Progenitor cell of endocrine pancreas (in vitro differentiated cells): ENCODE results near the gene PCBP3. TPM values are rescaled to one million over a fixed set of nuclear protein-coding genes. Genes with fewer than 3 reads are reported as not detected.

Experiments
- DNase-seq: peaks from one replicate; pipeline ENCODE4 v3.0.0; 2021; ENCODE audit warnings: low spot score; ENCODE audit not compliant: unreplicated experiment
- H3K27ac Mint-ChIP-seq: 2 replicates; pipeline ENCODE4 v1.8.0; 2021; ENCODE audit warnings: mild to moderate bottlenecking, moderate library complexity, mixed read lengths
- H3K27me3 Mint-ChIP-seq: 2 replicates; pipeline ENCODE4 v1.8.0; 2021; ENCODE audit warnings: mixed read lengths
- H3K36me3 Mint-ChIP-seq: 2 replicates; pipeline ENCODE4 v1.8.0; 2022; ENCODE audit warnings: mixed read lengths; ENCODE audit not compliant: insufficient read depth
- H3K4me1 Mint-ChIP-seq: 2 replicates; pipeline ENCODE4 v1.8.0; 2021; ENCODE audit warnings: low read depth, mixed read lengths
- H3K4me3 Mint-ChIP-seq: 2 replicates; pipeline ENCODE4 v1.8.0; 2021; ENCODE audit warnings: low read depth, mild to moderate bottlenecking, moderate library complexity, mixed read lengths
- H3K9me3 Mint-ChIP-seq: 2 replicates; pipeline ENCODE4 v1.8.0; 2021; ENCODE audit warnings: low read depth, mixed read lengths
- CTCF ChIP-seq: fragments of 200-600 bp; sonication (generic); IDR thresholded peaks from one replicate; pipeline ENCODE4 v1.5.0; 2021; ENCODE audit warnings: antibody characterized with exemption, mild to moderate bottlenecking; ENCODE audit not compliant: unreplicated experiment
- total RNA-seq: library from RNA; stranded (reverse); gene quantifications from 2 replicates; pipeline ENCODE4 v1.2.1, GENCODE V29; 2021

Gene PCBP3
- total RNA-seq, 1 donor from 2014 or later = 3.7 TPM

- no peak for DNase-seq
- no peaks in the 10 kb centered on the region for H3K36me3 Mint-ChIP-seq
- H3K27ac Mint-ChIP-seq = no peak overlapping the region
- no peaks in the 10 kb centered on the region for H3K4me1 Mint-ChIP-seq
- no peaks in the 10 kb centered on the region for H3K9me3 Mint-ChIP-seq
- H3K4me3 Mint-ChIP-seq = no peak overlapping the region
- peaks cover 6% of the 10 kb centered on the region for H3K27me3 Mint-ChIP-seq
- TF ChIP-seq CTCF = no peak
Measured at GRCh38 chr21:45763074-45763473, 119.5 kb downstream of the PCBP3 start.

- H3K9me3 Mint-ChIP-seq = no peaks in the 10 kb centered on the region
- no peak for DNase-seq
- no peaks in the 10 kb centered on the region for H3K36me3 Mint-ChIP-seq
- no peaks in the 10 kb centered on the region for H3K4me1 Mint-ChIP-seq
- H3K27me3 Mint-ChIP-seq = peaks cover 6% of the 10 kb centered on the region
- no peak for TF ChIP-seq CTCF
- no peak overlapping the region for H3K4me3 Mint-ChIP-seq
- no peak overlapping the region for H3K27ac Mint-ChIP-seq
Measured at GRCh38 chr21:45763506-45763905, 120.0 kb downstream of the PCBP3 start.

- H3K9me3 Mint-ChIP-seq = no peaks in the 10 kb centered on the region
- no peaks in the 10 kb centered on the region for H3K4me1 Mint-ChIP-seq
- no peak for TF ChIP-seq CTCF
- no peaks in the 10 kb centered on the region for H3K36me3 Mint-ChIP-seq
- no peak overlapping the region for H3K27ac Mint-ChIP-seq
- no peak for DNase-seq
- no peak overlapping the region for H3K4me3 Mint-ChIP-seq
- H3K27me3 Mint-ChIP-seq = peaks cover 6% of the 10 kb centered on the region
Measured at GRCh38 chr21:45764792-45765191, 121.3 kb downstream of the PCBP3 start.

GRCh38 chr21:45765375-45765774 is 121.8 kb downstream of the PCBP3 start:
- H3K4me3 Mint-ChIP-seq = no peak overlapping the region
- peaks cover 6% of the 10 kb centered on the region for H3K27me3 Mint-ChIP-seq
- H3K4me1 Mint-ChIP-seq = no peaks in the 10 kb centered on the region
- DNase-seq = no peak
- no peaks in the 10 kb centered on the region for H3K36me3 Mint-ChIP-seq
- H3K9me3 Mint-ChIP-seq = no peaks in the 10 kb centered on the region
- no peak overlapping the region for H3K27ac Mint-ChIP-seq
- TF ChIP-seq CTCF = no peak

- Mint-ChIP-seq H3K36me3 (no peaks in the 10 kb centered on the region), H3K9me3 (no peaks in the 10 kb centered on the region), H3K27me3 (peaks cover 6% of the 10 kb centered on the region), H3K4me3 (no peak overlapping the region), H3K4me1 (no peaks in the 10 kb centered on the region), H3K27ac (no peak overlapping the region)
- no peak for TF ChIP-seq CTCF
- DNase-seq = no peak
Measured at GRCh38 chr21:45766055-45766454, 122.5 kb downstream of the PCBP3 start.
